Thyroid gland (tissue), 4 donors: ENCODE results near the gene PLCD1.

ENCODE experiments used
- POLR2A ChIP-seq, 2 donors: fragments of 450-650 bp; IDR thresholded peaks; one replicate each; pipeline ENCODE4 v1.6.1; 2017; ENCODE audit warnings: antibody characterized with exemption in 2 of 2, mild to moderate bottlenecking in 2 of 2, moderate library complexity in 1 of 2
- TF ChIP-seq, protein P1 (sequence below), 6 experiments: fragments of 200-600 bp in 3 of 6; fragments of 450-650 bp in 3 of 6; sonication (generic) in 3 of 6; IDR thresholded peaks; one replicate each; pipeline ENCODE4 v1.5.1; 2016 to 2019; ENCODE audit warnings: antibody characterized with exemption in 6 of 6, mild to moderate bottlenecking in 2 of 6, inconsistent platforms in 1 of 6, moderate library complexity in 1 of 6

DNA sequence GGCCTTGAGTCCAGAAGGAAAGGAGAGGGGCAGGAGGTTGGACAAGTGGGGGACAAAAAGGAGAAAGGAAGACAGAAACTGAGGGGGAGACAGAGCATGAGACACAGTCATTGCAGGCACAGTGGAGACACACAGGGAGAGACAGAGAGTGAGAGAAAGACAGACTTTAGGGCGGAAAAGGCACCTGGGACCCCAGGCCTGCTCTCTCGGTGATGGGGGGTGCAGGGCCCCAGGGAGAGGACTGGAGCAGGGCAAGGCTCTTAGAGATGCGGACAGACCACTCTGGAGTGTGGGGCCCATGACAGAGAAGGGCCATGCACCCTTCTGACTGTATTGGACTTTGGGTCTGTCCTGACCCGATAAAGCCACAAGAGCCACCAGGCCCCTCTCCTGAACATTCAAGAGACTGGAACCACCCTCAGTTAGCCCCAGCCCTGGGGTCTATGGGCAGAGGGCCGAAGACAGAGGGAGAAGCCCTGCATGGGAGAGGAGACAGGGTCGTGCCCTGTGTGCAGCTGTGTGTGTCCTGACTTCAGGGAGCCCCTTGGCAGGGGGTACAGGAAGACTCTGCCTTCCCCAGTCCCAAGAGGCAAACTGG, 12.5 kb downstream of the PLCD1 start:
- TF ChIP-seq, protein P1, sequence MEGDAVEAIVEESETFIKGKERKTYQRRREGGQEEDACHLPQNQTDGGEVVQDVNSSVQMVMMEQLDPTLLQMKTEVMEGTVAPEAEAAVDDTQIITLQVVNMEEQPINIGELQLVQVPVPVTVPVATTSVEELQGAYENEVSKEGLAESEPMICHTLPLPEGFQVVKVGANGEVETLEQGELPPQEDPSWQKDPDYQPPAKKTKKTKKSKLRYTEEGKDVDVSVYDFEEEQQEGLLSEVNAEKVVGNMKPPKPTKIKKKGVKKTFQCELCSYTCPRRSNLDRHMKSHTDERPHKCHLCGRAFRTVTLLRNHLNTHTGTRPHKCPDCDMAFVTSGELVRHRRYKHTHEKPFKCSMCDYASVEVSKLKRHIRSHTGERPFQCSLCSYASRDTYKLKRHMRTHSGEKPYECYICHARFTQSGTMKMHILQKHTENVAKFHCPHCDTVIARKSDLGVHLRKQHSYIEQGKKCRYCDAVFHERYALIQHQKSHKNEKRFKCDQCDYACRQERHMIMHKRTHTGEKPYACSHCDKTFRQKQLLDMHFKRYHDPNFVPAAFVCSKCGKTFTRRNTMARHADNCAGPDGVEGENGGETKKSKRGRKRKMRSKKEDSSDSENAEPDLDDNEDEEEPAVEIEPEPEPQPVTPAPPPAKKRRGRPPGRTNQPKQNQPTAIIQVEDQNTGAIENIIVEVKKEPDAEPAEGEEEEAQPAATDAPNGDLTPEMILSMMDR (IDR thresholded peaks at IDR 0.05), result no peak
- no peak for TF ChIP-seq POLR2A (IDR thresholded peaks at IDR 0.05)
